Right atrium auricular region (tissue), 2 donors: ENCODE data around the gene CALN1. TPM values are rescaled to one million over a fixed set of nuclear protein-coding genes. Genes with fewer than 3 reads are reported as not detected.

Experiments
- DNase-seq: peaks from one replicate; pipeline ENCODE4 v3.0.0-alpha.2; 2019; ENCODE audit warnings: low spot score
- H3K27ac ChIP-seq, 2 donors: fragments of 200-600 bp; sonication (generic); 1 replicate in 1 of 2; 2 replicates in 1 of 2; pipeline ENCODE4 v1.5.1; 2016 to 2019
- H3K27me3 ChIP-seq, 2 donors: fragments of 200-600 bp; sonication (generic); one replicate each; pipeline versions ENCODE4 v1.5.1 to v1.6.0; 2017 to 2019
- H3K36me3 ChIP-seq: fragments of 200-600 bp; sonication (generic); one replicate; pipeline ENCODE4 v1.5.1; 2016
- H3K4me1 ChIP-seq, 2 donors: fragments of 200-600 bp; sonication (generic); one replicate each; pipeline versions ENCODE4 v1.5.1 to v1.6.0; 2017 to 2019
- H3K4me3 ChIP-seq, 2 donors: fragments of 200-600 bp; sonication (generic); 1 replicate in 1 of 2; 2 replicates in 1 of 2; pipeline ENCODE4 v1.5.1; 2017 to 2019; ENCODE audit warnings: mild to moderate bottlenecking in 1 of 2, moderate library complexity in 1 of 2
- H3K9me3 ChIP-seq, 2 donors: fragments of 200-600 bp; sonication (generic); one replicate each; pipeline ENCODE4 v1.5.1; 2019
- CTCF ChIP-seq, 2 donors: fragments of 200-600 bp; sonication (generic); IDR thresholded peaks; one replicate each; pipeline ENCODE4 v1.5.1; 2019; ENCODE audit warnings: antibody characterized with exemption in 2 of 2
- total RNA-seq, 2 donors: library from RNA; depleted of rRNA; stranded (reverse); fragments of >200 nt; gene quantifications; one replicate each; pipeline ENCODE4 v1.1.0, GENCODE V29; 2016

Gene CALN1
- total RNA-seq, 2 donors from 2014 or later = not detected

GRCh38 chr7:72334066-72334465 is 78.1 kb downstream of the CALN1 start:
- peaks cover 0 to 8% of the 10 kb centered on the region in 2 donors for H3K9me3 ChIP-seq
- H3K4me1 ChIP-seq = no peaks in the 10 kb centered on the region
- no peak overlapping the region for H3K27ac ChIP-seq
- peaks cover 3 to 13% of the 10 kb centered on the region in 2 donors for H3K27me3 ChIP-seq
- TF ChIP-seq CTCF (IDR thresholded peaks at IDR 0.05) = no peak
- DNase-seq = peak; percentile 7
- no peak overlapping the region for H3K4me3 ChIP-seq
- no peaks in the 10 kb centered on the region for H3K36me3 ChIP-seq

- no peaks in the 10 kb centered on the region for H3K36me3 ChIP-seq
Measured at GRCh38 chr7:72326811-72327210, 85.3 kb downstream of the CALN1 start.

GRCh38 chr7:72326365-72326764 is 85.8 kb downstream of the CALN1 start:
- H3K4me3 ChIP-seq = no peak overlapping the region
- H3K4me1 ChIP-seq = no peaks in the 10 kb centered on the region
- H3K9me3 ChIP-seq = no peaks in the 10 kb centered on the region
- TF ChIP-seq CTCF (IDR thresholded peaks at IDR 0.05) = no peak
- H3K27me3 ChIP-seq = no peaks in the 10 kb centered on the region
- no peak for DNase-seq
- no peaks in the 10 kb centered on the region for H3K36me3 ChIP-seq
- no peak overlapping the region for H3K27ac ChIP-seq

More at GRCh38 chr7:72326811-72327210, 85.3 kb downstream of the CALN1 start:
- no peak for TF ChIP-seq CTCF (IDR thresholded peaks at IDR 0.05)
- no peak for DNase-seq
- H3K9me3 ChIP-seq = no peaks in the 10 kb centered on the region
- H3K4me3 ChIP-seq = no peak overlapping the region
- H3K4me1 ChIP-seq = no peaks in the 10 kb centered on the region
- no peak overlapping the region for H3K27ac ChIP-seq
- no peaks in the 10 kb centered on the region for H3K27me3 ChIP-seq

GRCh38 chr7:72325561-72325960 is 86.6 kb downstream of the CALN1 start:
- TF ChIP-seq CTCF (IDR thresholded peaks at IDR 0.05) = no peak
- Histone ChIP-seq H3K4me3 (no peak overlapping the region), H3K27me3 (no peaks in the 10 kb centered on the region)

GRCh38 chr7:72321637-72322036 is 90.5 kb downstream of the CALN1 start:
- Histone ChIP-seq H3K27me3 (no peaks in the 10 kb centered on the region), H3K27ac (no peak overlapping the region), H3K9me3 (no peaks in the 10 kb centered on the region), H3K4me1 (no peaks in the 10 kb centered on the region), H3K36me3 (no peaks in the 10 kb centered on the region), H3K4me3 (no peak overlapping the region)
- no peak for DNase-seq
- no peak for TF ChIP-seq CTCF (IDR thresholded peaks at IDR 0.05)

More at GRCh38 chr7:72325561-72325960, 86.6 kb downstream of the CALN1 start:
- no peaks in the 10 kb centered on the region for H3K4me1 ChIP-seq
- no peak overlapping the region for H3K27ac ChIP-seq
- H3K36me3 ChIP-seq = no peaks in the 10 kb centered on the region
- H3K9me3 ChIP-seq = no peaks in the 10 kb centered on the region
- no peak for DNase-seq

DNA sequence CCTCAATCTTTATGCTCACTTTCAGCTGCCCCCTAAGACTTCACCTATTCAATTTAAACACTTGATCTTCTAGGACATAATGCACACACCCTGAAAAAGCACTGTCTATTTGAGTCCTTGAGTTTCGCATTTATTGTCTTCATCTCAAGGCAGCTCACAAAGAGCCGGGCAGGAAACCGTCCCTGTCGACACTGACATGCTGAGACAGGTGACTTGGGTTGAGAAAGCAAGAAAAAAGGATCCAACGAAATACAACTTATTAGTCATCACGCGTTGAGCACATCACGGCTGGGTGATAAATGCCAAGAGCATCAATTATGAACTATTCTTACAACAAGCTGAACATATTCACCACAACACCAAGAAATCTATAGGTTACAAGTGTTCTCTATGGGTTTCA is 91.1 kb downstream of the CALN1 start:
- TF ChIP-seq CTCF (IDR thresholded peaks at IDR 0.05) = no peak

More for the DNA sequence above, 91.1 kb downstream of the CALN1 start:
- Histone ChIP-seq H3K27ac (no peak overlapping the region), H3K4me1 (no peaks in the 10 kb centered on the region), H3K36me3 (no peaks in the 10 kb centered on the region), H3K27me3 (no peaks in the 10 kb centered on the region), H3K4me3 (no peak overlapping the region), H3K9me3 (no peaks in the 10 kb centered on the region)
- DNase-seq = no peak
